Mesothelial cell of epicardium (in vitro differentiated cells): ENCODE measurements around the gene ANO2. TPM values are rescaled to one million over a fixed set of nuclear protein-coding genes. Genes with fewer than 3 reads are reported as not detected.

Experiments used
- DNase-seq, 2 experiments: peaks; one replicate each; pipeline ENCODE4 v3.0.0; 2021; ENCODE audit warnings: low spot score in 2 of 2; ENCODE audit not compliant: unreplicated experiment in 2 of 2
- H3K27ac Mint-ChIP-seq: 2 replicates; pipeline ENCODE4 v1.8.0; 2021; ENCODE audit warnings: mixed read lengths
- H3K27me3 Mint-ChIP-seq: 2 replicates; pipeline ENCODE4 v1.8.0; 2021; ENCODE audit warnings: low read depth, mixed read lengths
- H3K36me3 Mint-ChIP-seq: 2 replicates; pipeline ENCODE4 v1.8.0; 2021; ENCODE audit warnings: mixed read lengths
- H3K4me1 Mint-ChIP-seq: 2 replicates; pipeline ENCODE4 v1.8.0; 2021; ENCODE audit warnings: mixed read lengths
- H3K4me3 Mint-ChIP-seq: 2 replicates; pipeline ENCODE4 v1.8.0; 2021; ENCODE audit warnings: mild to moderate bottlenecking, moderate library complexity, mixed read lengths
- H3K9me3 Mint-ChIP-seq: 2 replicates; pipeline ENCODE4 v1.8.0; 2021; ENCODE audit warnings: mixed read lengths
- total RNA-seq: library from RNA; stranded (reverse); gene quantifications from 3 replicates; pipeline ENCODE4 v1.2.1, GENCODE V29; 2021
- TF ChIP-seq, protein P1 (sequence below): fragments of 200-600 bp; sonication (generic); IDR thresholded peaks from one replicate; pipeline ENCODE4 v1.5.0; 2021; ENCODE audit warnings: antibody characterized with exemption; ENCODE audit not compliant: unreplicated experiment

Gene ANO2
- total RNA-seq, 1 donor from 2014 or later, result 6.3 TPM

DNA sequence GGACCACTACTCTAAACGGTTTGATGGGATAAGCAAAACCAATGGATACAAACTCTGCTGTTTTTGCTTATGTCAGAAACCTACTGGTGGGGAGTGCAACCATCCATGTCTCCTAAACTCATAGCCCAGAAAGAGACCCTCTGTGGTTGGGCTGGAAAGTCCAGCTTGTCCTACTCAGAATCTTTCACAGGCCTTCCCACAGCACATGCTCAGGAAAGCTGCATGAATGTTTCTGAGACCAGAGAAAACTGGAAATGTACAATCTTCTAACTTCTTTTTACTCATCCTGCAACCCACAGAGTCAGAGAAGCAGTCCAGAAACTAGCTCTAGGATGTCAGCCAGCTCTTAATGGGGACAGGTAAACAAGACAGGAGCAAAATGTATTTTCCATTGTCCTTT, 73.3 kb downstream of the ANO2 start:
- H3K4me1 Mint-ChIP-seq, result no peaks in the 10 kb centered on the region
- no peak overlapping the region for H3K27ac Mint-ChIP-seq
- TF ChIP-seq, protein P1, sequence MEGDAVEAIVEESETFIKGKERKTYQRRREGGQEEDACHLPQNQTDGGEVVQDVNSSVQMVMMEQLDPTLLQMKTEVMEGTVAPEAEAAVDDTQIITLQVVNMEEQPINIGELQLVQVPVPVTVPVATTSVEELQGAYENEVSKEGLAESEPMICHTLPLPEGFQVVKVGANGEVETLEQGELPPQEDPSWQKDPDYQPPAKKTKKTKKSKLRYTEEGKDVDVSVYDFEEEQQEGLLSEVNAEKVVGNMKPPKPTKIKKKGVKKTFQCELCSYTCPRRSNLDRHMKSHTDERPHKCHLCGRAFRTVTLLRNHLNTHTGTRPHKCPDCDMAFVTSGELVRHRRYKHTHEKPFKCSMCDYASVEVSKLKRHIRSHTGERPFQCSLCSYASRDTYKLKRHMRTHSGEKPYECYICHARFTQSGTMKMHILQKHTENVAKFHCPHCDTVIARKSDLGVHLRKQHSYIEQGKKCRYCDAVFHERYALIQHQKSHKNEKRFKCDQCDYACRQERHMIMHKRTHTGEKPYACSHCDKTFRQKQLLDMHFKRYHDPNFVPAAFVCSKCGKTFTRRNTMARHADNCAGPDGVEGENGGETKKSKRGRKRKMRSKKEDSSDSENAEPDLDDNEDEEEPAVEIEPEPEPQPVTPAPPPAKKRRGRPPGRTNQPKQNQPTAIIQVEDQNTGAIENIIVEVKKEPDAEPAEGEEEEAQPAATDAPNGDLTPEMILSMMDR, result no peak
- H3K9me3 Mint-ChIP-seq, result no peaks in the 10 kb centered on the region
- H3K36me3 Mint-ChIP-seq, result no peaks in the 10 kb centered on the region
- H3K4me3 Mint-ChIP-seq, result no peak overlapping the region
- no peak for DNase-seq
- peaks cover 17% of the 10 kb centered on the region for H3K27me3 Mint-ChIP-seq

- Mint-ChIP-seq H3K4me1 (no peaks in the 10 kb centered on the region), H3K27me3 (peaks cover 14% of the 10 kb centered on the region), H3K9me3 (no peaks in the 10 kb centered on the region), H3K4me3 (no peak overlapping the region), H3K27ac (no peak overlapping the region), H3K36me3 (no peaks in the 10 kb centered on the region)
- TF ChIP-seq, protein P1, result no peak
- DNase-seq, result no peak
These were observed 74.9 kb downstream of the ANO2 start for GRCh38 chr12:5870183-5870582.

DNA sequence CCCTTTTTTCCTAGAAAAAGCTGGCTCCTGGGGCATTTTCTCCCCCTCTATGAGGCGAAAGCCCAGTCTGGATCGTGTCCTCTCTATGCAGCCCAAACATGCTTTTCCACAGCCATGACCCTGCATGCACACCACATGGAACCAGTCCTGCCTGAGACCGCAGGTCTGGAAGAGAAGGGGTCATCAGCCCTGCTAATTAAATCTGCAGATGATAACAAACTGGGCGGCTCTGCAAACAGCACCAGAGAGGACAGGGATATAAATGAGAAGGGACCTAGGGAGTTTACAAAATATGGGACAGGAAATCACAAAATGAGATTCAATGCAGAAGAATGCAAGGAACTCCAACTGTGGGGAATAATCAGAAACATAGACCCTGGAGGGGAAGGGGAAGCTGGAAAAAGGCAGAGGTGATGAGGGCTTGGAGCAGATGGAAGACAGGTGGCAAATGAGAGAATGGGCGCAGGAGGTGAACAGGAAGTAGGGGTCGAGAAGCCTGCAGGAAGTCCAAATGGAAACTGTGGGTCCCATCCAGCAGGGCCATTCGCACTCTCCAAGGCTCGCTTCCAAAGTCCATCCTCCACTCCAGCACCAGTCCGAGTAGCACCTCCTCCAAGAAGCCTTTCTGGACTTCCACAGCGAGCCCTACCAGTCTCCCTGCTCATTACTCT, 76.3 kb downstream of the ANO2 start:
- H3K27me3 Mint-ChIP-seq, result peaks cover 10% of the 10 kb centered on the region
- H3K4me3 Mint-ChIP-seq, result no peak overlapping the region
- H3K27ac Mint-ChIP-seq, result no peak overlapping the region
- H3K36me3 Mint-ChIP-seq, result no peaks in the 10 kb centered on the region
- H3K9me3 Mint-ChIP-seq, result no peaks in the 10 kb centered on the region
- TF ChIP-seq, protein P1, result no peak
- no peak for DNase-seq
- H3K4me1 Mint-ChIP-seq, result no peaks in the 10 kb centered on the region

DNA sequence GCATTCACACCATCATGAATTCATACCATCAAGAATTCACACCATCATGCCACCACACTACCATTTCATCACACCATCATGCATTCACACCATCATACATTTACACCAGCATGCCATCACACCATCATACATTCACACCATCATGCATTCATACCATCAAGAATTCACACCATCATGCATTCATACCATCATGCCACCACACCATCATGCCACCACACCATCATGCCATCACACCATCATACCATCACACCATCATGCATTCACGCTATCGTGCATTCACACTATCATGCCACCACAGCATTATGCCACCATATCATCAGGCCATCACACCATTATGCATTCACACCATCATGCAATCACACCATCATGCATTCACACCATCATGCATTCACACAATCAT, 79.7 kb downstream of the ANO2 start:
- Mint-ChIP-seq H3K4me1 (no peaks in the 10 kb centered on the region), H3K4me3 (no peak overlapping the region), H3K36me3 (no peaks in the 10 kb centered on the region), H3K27ac (no peak overlapping the region), H3K9me3 (no peaks in the 10 kb centered on the region), H3K27me3 (no peaks in the 10 kb centered on the region)
- TF ChIP-seq, protein P1, result no peak
- no peak for DNase-seq

- Mint-ChIP-seq H3K9me3 (no peaks in the 10 kb centered on the region), H3K27ac (no peak overlapping the region), H3K27me3 (peaks cover 4% of the 10 kb centered on the region), H3K4me1 (no peaks in the 10 kb centered on the region), H3K36me3 (no peaks in the 10 kb centered on the region), H3K4me3 (no peak overlapping the region)
- TF ChIP-seq, protein P1, result no peak
- DNase-seq, result no peak
These were observed 80.1 kb downstream of the ANO2 start for GRCh38 chr12:5864972-5865371.
